ENCODE results near the gene UBE3B.

UBE3B gene

DNA sequence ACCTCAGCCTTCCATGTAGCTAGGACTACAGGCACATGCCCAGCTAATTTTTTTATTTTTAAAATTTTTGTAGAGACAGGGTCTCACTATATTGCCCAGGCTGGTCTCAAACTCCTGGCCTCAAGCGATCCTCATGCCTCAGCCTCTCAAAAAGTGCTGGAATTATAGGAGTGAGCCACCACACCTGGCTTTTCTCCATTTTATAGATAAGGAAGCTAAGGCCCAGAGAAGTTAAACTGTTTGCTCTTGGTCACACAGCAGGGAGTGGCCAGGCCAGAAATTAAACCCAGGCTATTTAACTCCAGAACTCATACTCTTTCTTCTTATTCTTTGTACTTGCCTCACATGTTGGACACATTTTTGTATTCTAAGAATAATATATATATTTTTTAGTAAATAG, 16.5 kb downstream of the UBE3B start:
- DNase-seq (ENCODE audit: low read depth in 2 of 2), result no peak

- DNase-seq (ENCODE audit: low read depth in 2 of 2), result no peak
Measured at GRCh38 chr12:109494348-109494881, 17.0 kb downstream of the UBE3B start.

GRCh38 chr12:109495012-109495411, 17.6 kb downstream of the UBE3B start:
- DNase-seq (ENCODE audit: low read depth in 2 of 2), result no peak

GRCh38 chr12:109496306-109496705, 18.9 kb downstream of the UBE3B start:
- no peak for DNase-seq (ENCODE audit: low read depth in 2 of 2)

DNA sequence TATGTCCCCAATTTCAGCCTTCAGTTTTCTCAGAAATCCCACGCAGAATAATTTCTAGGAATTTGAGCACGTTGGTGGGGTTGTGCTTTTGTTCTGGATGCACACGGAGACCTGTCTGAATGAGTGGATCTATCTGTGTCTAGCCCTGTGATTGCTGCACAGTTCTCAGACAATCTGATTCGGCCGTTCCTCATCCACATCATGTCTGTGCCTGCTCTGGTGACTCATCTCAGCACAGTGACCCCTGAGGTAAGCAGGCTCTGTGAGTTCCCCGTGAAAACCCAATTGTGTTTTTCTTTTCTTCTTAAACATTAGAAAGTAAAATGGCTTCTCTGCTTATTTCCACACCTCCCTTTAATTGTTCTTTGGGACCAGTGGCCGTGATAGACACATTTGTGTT, 20.2 kb downstream of the UBE3B start:
- DNase-seq (ENCODE audit: low read depth in 2 of 2), result no peak

DNA sequence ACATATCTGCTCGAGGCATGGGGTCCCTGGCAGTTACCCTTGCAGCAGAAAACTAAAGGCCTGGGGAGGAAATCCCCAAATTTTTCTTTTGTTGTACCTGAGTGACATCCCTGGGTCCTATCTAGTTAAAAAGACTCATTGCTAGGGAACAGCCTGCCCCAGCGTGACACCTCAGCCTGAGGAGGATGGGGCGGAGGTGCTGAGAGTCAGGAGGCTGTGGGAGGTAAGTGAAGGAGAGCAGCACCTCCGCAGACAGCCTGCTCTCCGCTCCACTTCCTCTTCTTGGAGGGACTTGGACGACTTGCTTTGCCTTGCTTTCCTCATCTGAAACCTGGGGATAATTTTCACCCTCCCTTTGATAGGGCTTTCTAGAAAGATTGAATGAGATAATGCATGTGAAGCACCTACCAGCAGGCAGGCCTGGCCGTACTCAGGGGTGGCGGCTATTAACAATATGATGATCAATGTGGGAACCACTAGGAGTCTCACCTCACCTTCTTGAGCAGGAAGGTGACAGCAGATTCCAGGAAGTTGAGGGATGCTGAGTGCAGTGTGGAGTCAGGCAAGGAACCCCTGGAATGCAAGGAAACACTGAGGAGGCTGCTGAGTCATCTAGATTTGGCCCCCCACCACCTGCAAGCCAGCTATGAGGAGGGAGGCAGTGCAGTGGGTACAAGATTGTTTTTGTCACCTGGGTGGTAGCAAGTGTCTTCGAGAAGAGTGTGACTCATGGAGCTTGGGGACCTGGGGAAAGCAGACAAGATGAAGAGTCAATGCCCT, 23.2 kb downstream of the UBE3B start:
- no peak for DNase-seq (ENCODE audit: low read depth in 2 of 2)

- no peak for DNase-seq (ENCODE audit: low read depth in 2 of 2)
Measured at GRCh38 chr12:109501299-109501698, 23.9 kb downstream of the UBE3B start.

DNA sequence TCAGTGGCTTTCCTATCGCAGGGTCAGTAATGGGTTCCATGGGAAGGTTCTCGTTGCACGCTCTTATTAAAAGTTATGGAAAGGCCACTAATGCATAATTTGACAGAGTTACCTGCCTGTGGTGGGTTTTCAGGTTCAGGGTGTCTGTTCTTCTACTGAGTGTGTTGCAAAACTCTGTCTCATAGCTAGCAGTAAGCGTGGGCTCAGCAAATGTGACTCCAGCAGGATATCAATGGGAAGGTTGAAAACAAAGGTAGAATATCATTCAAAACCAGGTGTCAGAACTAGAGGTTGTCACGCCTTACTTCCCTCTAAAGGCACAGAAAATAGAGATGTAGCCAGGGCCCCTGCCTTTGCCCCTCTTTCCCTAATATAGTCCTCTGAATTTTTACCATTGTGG, 24.9 kb downstream of the UBE3B start:
- no peak for DNase-seq (ENCODE audit: low read depth in 2 of 2)

DNA sequence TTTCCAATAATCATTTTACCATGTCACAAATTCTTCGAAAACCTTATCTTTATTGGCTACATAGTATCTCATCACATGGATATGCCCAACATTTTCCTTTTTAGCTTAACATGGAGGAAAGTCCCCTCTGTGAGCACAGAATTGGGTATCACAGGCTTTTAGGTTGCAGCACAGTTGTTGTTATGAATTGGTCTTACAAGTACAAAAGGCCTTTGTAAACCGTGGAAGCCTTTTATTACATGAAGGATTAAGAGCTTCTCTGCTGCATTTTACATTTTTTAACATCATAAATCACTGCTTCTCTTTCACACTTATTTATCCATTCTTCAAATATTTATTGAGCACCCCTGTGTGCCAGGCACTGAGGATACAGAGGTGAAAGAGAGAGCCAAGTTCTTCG, 26.2 kb downstream of the UBE3B start:
- DNase-seq (ENCODE audit: low read depth in 2 of 2), result no peak

GRCh38 chr12:109504068-109504467, 26.6 kb downstream of the UBE3B start:
- no peak for DNase-seq (ENCODE audit: low read depth in 2 of 2)

DNA sequence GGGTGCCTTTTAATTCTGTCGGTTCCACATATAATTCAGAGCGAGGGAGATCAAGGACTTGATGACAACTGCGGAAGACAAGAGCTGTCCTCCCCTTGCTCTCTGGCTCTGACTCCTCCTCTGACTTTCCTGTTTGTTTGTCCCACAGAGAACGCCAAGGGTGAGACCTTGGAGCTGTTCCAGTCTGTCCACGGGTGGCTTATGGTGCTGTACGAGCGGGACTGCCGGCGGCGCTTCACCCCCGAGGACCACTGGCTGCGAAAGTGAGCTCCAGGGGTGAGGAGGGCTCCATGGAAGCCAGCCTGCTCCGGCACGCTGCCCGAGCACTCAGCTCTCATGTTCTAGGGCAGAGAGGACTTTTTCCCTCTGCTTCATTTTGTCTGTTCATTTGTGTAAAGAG, 32.8 kb downstream of the UBE3B start:
- DNase-seq (ENCODE audit: low read depth in 2 of 2), result no peak

DNA sequence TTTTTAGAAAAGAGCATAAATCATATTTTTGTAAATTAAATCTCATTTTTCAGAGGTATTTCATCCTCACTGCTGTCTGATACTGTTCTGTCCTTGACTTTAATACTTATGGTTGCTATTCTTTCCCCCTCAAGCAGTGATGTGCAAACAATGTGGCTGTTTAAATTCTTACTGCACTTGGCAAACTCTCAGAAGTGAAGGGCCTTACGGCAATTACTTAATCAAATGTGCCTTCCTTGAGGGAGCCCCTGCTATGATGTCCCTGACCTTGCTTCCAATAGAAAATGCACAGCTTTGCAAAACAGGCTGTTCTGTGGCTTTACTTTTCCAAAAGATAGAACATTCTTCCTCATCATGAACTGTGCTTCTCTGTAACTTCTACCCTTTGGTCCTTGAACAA, 35.2 kb downstream of the UBE3B start:
- DNase-seq (ENCODE audit: low read depth in 2 of 2), result no peak

DNA sequence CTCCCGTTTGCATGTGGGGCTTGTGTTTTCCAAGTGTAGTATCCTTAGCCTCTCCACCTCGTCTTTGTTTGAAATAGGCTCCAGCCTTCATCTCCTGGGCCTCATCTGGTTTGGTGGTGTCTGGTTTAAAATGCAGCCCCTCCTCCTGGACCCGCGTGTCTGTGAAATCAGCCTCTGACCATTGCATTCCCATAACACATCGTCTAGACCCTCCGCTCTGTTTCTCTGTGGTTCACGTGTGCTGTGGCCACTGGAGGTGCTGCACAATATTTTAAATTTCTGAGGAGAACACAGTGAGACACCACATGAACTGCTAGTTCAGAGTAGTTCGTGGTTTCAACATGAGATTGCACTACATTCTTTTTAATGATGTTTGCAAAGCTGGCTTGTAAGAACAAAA, 35.6 kb downstream of the UBE3B start:
- no peak for DNase-seq (ENCODE audit: low read depth in 2 of 2)

DNA sequence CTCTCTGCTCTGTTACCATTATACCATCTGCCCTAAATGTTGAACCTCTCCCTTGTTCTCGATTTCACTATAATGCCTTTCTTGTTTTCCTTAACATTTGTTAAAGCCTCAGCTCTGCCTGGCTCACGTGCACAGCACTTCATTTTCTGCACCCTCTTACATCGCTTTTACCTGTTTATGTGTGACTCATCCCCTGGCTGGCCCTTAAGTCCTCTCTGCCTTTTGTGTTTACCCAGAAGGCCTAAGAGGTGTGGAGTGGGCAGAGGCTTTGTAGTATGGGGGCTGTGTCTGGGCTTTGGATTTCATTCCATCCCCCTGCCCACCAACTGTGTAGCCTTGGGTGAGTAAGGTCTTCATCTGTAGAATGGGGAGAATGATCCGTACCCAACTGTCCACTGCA, 36.5 kb downstream of the UBE3B start:
- no peak for DNase-seq (ENCODE audit: low read depth in 2 of 2)

GRCh38 chr12:109517619-109518018, 40.2 kb downstream of the UBE3B start:
- no peak for DNase-seq (ENCODE audit: low read depth in 2 of 2)

DNA sequence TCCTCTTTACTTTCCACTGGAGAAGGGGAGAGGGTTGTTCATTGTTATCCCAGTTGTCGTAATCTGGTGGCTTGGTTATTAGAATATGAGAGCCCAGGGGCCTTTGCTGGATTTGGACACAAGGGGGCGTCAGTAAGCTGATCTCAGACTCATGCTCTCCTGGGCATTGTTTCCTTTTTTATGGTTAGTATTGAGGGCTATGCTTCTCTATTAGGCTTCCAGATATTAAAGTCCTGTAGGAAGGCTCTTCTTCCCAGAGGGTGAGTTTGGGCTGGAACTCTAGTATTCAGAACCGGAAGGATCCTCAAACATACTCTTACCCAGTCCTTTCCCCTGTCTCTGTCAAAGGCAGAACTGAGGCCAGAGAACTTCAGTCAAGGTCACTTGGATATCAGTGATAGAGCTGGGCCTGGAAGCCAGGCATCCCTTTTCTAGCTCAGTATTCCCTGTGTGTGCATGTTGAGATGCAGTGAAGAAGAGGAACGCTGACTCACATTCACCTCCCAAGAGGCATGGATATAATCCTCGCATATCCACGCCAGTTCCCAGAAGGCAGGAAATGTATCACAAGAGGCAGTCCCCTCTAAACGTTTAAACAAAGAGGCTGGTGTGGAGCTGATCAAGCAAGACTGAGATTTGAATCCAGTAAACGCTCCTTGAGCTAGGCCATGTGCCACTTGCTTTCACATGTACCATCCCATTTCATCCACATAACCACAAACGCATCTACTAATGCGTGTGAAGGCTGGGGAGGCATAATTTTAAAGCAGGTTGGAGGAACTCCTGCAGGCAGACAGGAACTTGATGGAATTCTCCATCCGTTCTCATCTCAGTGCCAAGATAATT, 41.6 kb downstream of the UBE3B start:
- DNase-seq (ENCODE audit: low read depth in 2 of 2), result peak; percentile 34 to 41

- DNase-seq (ENCODE audit: low read depth in 2 of 2), result no peak
Measured at GRCh38 chr12:109519787-109520186, 42.4 kb downstream of the UBE3B start.

- DNase-seq (ENCODE audit: low read depth in 2 of 2), result no peak
Measured at GRCh38 chr12:109521831-109522230, 44.4 kb downstream of the UBE3B start.

DNA sequence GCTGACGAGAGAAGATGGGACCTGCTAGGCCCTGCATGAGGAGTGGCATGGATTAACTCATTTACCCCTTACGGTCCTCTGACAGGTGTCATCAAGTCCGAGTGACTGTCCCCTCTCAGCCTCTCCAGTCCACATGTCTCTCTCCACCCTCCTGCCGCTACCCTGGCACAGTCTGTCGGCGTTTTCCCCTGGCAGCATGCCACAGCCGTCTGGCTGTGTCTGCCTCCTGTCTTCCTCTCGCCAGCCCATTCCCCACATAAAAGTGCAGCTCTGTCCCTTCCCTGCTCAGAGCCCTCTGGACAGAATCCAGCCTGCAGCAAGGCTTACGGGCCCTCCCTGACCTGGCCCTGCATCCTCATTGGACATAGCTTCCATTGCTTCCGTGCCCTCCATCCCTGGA, 45.6 kb downstream of the UBE3B start:
- no peak for DNase-seq (ENCODE audit: low read depth in 2 of 2)

- no peak for DNase-seq (ENCODE audit: low read depth in 2 of 2)
Measured at GRCh38 chr12:109523504-109523903, 46.1 kb downstream of the UBE3B start.

DNA sequence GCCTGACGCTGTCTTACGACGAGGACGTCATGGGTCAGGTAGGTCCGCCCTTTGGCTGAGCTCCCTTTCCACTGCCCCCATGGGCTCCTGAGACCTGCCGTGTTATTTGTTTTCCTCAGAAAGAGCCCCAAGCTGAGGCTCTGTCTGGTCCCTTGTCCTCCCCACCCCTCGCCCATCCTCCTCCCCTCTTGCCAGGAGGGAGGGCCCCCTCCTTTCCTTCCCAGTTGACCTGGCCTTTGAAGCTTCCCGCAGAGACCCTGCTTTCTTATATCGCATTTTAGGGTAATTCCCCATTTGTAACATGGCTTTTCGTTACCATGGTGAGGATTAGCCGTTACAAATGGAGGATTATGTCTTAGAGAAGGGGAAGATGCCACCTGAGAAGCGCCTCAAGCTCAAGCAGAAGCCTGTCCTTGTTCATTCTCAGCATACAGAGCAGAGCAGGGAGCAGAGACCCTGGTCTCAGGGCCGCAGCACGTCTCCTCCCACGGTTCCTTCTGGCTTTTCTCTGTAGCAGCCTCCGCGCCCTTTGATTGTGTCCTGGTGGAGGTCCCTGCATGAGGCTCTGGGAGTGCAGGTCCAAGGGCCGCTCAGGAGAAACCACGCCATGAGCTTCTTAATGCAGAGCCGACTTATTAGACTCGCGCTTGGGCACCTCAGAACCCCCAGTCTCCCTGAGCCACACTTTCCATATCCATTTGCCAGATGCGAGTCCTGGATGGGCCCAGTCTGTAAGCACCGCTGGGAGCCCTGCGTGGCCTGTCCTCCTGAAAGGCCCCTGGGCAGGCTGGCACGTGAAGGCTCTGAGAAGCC, 47.2 kb downstream of the UBE3B start:
- no peak for DNase-seq (ENCODE audit: low read depth in 2 of 2)

DNA sequence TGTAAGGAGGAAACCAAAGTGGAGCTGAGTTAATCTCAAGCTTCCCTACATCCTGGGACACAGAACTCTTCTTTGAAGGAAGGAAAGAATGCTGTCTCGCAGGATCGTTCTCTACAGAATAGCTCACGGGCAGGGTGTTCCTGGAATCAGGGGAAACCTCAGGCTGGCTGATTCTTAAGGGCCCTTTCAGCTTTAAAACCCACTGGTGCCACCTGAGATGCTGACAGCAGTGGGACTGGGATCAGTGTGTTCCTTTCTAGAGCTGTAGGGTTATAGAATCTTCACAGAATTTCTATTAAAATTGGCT, 47.8 kb downstream of the UBE3B start:
- DNase-seq (ENCODE audit: low read depth in 2 of 2), result no peak

Measured in stimulated activated CD4-positive, alpha-beta T cell treated with anti-CD3 and anti-CD28 coated beads, Interleukin-1b, Interleukin-23, amount 100 ng/mL, for 4 hours (primary cell).